HG03108 (cell line): ENCODE measurements around the gene MFSD6.
"Not testable (repeated sequence)": the region's sequence is repeated elsewhere in the genome, so short reads cannot be mapped to it uniquely, and the experiment has no call there.

Experiments used
- ATAC-seq: cut with Tn5 transposase; IDR thresholded peaks from one replicate; pipeline ENCODE4 v1.9.1; 2021; ENCODE audit warnings: moderate library complexity; ENCODE audit not compliant: unreplicated experiment

Gene MFSD6

DNA sequence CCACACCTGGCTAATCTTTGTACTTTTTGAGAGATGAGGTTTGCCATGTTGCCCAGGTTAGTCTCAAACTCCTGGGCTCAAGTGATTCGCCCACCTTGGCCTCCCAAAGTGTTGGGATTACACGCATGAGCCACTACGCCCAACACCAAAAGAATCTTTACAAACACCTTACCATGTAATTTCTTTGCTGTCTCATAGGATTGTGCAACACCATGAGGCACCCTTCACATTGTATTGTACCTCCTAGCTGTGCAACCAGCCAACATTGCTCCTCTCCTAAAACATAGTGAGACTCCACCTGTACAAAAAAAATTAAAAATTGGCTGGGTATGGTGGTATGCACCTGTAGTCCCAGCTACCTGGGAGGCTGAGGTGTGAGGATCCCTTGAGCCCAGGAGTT lies 3.1 kb upstream of the MFSD6 start:
- ATAC-seq = no peak

- no peak for ATAC-seq
Measured at GRCh38 chr2:190405995-190406394, 2.2 kb upstream of the MFSD6 start.

DNA sequence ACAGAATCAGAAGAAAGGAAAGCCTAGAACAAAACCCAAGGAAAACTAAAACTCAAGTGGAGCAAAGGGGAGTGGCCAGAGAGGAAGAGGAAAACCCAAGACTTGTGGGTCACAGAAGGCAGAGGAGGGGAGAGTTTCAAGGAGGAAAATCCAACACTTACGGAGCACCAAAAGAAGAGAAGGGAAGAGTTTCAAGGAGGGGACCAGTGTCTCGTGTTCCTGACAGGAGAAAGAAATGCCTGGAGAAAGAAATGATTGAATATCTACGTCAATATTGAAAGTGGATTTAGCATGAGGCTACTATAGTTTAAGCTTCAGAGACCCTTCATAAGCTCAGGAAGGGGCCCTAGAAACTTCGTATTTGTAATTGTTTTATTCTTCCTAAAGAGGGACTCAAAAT lies 1.4 kb upstream of the MFSD6 start:
- no peak for ATAC-seq

GRCh38 chr2:190407246-190407661 lies 901 bp upstream of the MFSD6 start:
- ATAC-seq = no peak

- ATAC-seq = peak; percentile 64
Measured at GRCh38 chr2:190408538-190409271, 550 bp downstream of the MFSD6 start.

- no peak for ATAC-seq
Measured at GRCh38 chr2:190409616-190410015, 1.5 kb downstream of the MFSD6 start.

DNA sequence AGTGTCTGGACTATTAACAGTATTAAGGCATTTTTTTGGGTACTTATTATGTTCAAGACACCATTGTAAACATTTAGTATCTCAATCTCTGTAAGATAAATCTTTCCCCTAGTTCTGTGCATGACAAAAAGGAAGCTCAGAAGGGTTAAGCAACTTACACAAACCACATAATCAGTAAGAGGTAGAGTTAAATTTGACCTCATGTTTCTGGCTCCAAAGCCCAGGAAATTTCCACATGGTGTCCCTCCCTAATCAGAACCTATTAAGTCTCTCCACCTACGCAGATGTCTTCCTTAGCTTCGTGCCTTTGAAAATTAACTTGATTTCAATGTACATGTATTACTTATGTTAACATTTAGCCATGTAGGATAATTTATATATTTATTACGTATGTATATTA lies 2.0 kb downstream of the MFSD6 start:
- ATAC-seq = no peak

DNA sequence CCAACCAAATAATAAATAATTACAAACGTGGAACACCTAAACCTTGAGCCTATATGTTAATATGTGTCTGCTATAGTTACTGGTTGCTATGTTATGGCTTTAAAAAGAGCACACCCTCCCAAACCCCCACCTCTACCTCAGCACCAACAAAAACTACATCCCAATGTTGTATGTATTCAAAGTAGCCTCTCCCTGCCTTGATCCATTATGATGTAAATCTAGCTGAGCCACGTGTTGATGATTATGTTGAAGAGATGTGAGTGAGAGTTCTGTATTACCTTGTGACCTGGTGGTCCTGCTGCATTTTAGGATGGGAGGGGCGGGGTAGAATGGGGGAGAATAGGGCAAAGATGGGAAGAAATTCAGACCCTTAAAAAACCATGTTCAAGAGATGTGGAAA lies 4.8 kb downstream of the MFSD6 start:
- ATAC-seq = no peak

DNA sequence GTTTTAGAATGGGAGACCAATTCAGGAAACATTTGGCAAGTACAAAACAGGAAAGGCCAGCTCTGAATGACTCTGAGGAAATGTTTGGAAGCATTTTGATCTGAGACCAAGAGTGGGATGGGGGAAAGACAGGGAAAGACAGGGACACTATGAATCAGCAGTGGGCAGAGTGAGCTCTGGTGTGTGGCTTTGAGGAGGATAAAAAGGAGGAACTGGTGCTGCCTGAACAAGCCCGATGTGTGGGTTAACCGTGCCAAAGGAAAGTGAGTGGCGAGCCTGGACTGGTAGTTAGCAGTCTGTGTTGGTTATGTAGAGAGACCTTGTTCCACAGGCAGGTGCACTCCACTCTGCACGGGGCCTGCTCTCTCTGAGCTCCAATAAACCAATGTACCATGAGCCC lies 5.3 kb downstream of the MFSD6 start:
- ATAC-seq = no peak

DNA sequence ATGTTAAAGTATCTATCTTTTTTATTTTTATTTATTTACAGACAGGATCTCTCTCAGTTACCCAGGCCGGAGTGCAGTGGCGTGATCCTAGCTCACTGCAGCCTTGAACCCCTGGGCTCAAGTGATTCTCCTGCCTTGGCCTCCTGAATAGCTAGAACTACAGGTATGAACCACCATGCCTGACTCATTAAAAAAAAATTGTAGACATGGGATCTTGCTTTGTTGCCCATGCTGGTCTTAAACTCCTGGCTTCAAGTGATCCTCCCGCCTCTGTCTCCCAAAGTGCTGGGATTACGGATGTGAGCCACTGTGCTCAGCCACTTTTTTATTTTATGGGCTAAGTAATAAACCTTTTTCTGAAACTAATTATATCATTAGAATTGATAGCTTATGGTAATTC lies 7.1 kb downstream of the MFSD6 start:
- ATAC-seq = no peak

GRCh38 chr2:190415794-190416775 lies 7.9 kb downstream of the MFSD6 start:
- ATAC-seq = peak; percentile 59

GRCh38 chr2:190417045-190417842 lies 9.1 kb downstream of the MFSD6 start:
- ATAC-seq = no peak

DNA sequence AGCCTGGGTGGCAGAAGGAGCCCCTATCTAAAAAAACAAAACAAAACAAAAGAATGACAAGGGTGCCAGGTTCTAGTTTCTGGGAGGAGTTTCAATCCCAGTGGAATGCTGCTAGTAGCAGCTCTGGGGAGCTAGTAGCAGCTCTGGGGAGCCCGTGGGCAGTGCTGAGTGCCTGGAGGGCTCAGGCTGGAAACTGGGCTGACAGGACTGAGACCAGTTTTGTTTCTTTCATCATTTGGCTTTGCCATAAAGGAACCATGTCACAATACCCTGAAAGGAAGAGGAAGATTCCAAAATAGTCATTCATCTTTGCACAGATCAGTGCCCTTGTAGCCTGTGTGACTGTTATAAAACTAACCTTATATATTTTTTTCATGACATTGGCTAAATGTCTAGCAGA lies 10.6 kb downstream of the MFSD6 start:
- ATAC-seq = no peak

GRCh38 chr2:190420801-190421200 lies 12.6 kb downstream of the MFSD6 start:
- no peak for ATAC-seq

GRCh38 chr2:190425221-190425866 lies 17.2 kb downstream of the MFSD6 start:
- no peak for ATAC-seq

GRCh38 chr2:190425883-190426658 lies 17.9 kb downstream of the MFSD6 start:
- no peak for ATAC-seq

DNA sequence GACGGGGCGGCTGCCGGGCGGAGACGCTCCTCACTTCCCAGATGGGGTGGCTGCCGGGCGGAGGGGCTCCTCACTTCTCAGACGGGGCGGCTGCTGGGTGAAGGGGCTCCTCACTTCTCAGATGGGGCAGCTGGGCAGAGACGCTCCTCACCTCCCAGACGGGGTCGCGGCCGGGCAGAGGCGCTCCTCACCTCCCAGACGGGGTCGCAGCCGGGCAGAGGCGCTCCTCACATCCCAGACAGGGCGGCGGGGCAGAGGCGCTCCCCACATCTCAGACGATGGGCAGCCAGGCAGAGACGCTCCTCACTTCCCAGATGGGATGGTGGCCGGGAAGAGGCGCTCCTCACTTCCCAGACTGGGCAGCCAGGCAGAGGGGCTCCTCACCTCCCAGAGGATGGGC lies 22.7 kb downstream of the MFSD6 start:
- not testable (repeated sequence) for ATAC-seq

DNA sequence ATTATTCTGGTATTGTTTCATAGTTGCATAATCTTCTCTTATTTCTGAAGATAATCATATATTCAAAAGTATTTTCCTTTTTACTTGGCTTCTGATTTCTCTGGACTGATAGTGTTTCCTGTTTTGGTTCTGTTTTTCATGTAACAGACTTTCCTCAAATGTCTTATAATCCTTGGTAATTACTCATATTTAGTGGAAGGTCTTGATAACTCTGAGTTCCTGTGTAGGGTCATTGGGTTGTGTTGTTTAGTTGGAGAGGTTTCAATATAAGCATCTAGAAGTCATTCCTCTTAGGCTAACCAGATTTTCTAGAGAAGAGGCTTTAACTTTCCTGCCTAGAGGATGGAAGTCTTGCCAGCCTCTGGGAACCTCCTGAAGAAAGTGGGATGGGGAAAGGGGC lies 23.8 kb downstream of the MFSD6 start:
- no peak for ATAC-seq

GRCh38 chr2:190432567-190433231 lies 24.5 kb downstream of the MFSD6 start:
- ATAC-seq = no peak
